GM19452 (cell line): ENCODE measurements around the gene CCDC178.
"Not testable (repeated sequence)": the region's sequence is repeated elsewhere in the genome, so short reads cannot be mapped to it uniquely, and the experiment has no call there.

Experiments
- ATAC-seq: cut with Tn5 transposase; IDR thresholded peaks from one replicate; pipeline ENCODE4 v1.9.1; 2021; ENCODE audit not compliant: unreplicated experiment

Gene CCDC178

GRCh38 chr18:33014060-33014796 lies 426.3 kb downstream of the CCDC178 start:
- ATAC-seq = no peak

DNA sequence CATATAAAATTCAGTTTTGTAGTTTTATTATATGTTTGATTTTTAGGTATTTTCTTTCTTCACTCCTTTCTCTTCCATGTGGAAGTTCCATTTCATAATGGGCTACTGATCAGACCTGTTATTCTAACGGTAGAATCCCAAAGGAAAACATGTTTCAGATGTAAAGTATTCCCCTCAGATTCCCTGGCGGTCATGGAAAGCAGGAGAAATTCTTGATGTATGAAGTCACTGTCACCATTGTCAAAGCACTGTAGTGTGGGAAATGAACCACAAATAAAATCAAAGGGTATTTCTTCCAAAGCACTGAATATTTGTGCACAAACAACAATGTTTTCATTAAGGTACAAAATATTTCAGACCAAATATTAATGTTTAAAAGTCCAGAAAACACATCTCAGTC lies 430.4 kb downstream of the CCDC178 start:
- ATAC-seq = no peak

DNA sequence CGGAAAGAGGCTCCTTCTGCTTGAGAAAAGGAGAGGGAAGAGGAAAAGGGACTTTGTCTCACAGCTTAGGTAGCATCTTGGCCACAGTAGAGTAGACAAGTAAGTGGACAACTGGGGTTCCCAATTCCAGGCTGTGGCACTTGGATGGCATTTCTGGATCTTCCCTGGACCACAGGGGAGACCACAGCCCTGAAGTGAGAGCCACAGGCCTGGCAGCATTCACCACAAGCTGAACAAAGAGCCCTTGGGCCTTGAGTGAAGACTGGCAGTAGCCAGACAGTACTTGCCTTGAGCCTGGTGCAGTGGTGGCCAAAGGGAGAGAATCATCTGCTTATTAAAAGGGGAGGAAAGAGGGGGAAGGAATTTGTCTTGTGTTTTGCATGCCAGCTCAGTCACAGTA lies 441.6 kb downstream of the CCDC178 start:
- no peak for ATAC-seq

DNA sequence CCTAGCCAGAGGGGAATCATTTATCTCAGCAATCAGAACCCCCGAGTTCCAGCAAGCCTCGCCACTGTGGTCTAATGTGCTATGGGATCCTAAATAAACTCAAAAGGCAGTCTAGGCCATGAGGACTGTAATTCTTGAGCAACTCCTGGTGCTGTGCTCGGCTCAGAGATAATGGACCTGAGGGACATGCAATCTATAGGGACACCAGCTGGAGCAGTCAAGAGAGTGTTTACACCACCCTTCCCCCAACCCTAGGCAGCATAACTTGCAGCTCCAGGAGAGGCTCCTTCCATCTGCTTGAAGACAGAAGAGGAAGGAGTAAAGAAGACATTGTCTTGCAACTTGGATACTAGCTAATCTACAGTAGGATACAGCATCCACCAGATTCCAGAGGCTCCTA lies 442.2 kb downstream of the CCDC178 start:
- ATAC-seq = no peak

GRCh38 chr18:32983721-32984120 lies 456.8 kb downstream of the CCDC178 start:
- no peak for ATAC-seq

- ATAC-seq = no peak
These were observed 459.6 kb downstream of the CCDC178 start for GRCh38 chr18:32980896-32981295.

DNA sequence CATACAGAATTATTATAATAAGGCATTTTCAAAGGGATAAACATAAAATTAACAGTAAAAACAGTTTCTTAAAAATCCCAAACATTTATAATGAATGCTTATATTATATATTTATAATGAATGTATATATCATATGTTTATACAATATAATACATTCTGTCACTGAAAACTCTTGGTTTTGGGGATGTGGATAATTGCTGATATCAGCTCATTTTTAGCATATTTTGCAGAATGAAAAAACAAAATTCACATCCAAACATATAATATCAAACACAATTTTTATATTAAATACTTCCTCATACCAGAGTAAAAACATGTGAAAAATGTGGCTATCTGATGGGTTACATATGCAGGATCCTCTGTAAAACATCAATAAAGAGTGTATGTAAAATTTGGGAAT lies 465.0 kb downstream of the CCDC178 start:
- no peak for ATAC-seq

DNA sequence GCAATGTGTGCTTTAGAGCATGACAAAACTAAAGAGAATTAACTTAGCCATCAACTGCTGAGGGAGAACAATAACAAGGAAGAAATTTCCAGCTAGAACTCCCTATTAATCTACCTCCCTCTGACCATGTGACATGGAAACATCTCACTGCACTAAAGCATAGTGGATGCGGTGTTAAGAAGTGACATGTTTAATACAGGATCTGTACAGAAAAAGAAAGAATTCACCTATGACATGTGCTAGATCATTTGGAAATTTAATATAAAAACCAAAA lies 465.4 kb downstream of the CCDC178 start:
- no peak for ATAC-seq

DNA sequence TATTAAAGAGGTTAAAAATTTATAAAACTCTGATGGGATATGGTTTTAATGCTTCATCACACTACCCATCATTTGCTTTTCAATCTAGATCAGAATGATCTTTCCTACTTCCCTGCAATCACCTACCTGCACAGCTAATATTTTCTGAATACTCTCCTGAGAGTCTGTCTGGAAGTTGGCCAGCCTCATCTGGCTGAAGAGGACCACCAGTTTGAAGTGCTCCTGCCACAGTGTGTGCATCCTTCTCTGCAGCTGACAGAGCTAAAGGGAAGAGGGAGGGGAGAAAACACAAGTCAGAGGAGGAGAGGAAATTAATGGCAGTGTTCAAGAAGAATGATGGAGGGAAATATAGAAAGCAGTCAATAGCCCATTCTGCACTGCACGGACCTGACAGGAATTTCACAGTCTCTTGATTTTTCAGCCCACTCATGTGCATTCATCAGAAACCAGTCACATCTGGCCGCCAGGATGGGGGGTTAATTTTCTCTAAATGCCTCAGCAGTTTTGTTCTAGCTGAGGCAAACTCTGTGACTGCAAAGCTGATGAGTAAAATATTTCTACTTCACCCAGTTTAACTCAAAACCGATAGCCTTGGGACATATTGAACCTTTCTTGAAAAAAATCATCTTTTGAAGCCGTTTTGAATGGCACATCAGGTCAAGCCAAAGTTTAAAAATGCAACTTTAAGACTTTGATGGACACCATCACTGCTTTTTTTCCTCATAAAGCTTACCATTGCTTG lies 465.9 kb downstream of the CCDC178 start:
- ATAC-seq = peak; percentile 74

- ATAC-seq = no peak
These were observed 472.3 kb downstream of the CCDC178 start for GRCh38 chr18:32968248-32968647.

DNA sequence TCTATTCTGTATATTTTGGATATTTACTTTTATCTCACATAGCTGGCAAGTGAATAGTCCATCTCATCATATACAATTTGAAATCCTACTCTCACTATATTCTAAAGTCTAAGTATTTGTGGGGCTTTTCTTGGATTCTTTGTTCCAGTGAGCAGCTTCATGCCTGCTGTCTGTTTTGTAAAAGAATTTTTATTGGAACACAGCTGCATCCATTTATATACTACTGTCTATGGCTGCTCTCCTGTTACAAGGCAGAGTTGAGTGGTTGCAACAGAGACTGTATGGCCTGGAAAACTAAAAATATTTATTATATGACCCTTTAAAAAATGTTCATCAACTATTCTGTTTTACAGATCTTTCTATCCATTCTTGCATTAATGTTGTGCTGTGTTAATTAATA lies 474.4 kb downstream of the CCDC178 start:
- no peak for ATAC-seq

GRCh38 chr18:32961538-32961937 lies 479.0 kb downstream of the CCDC178 start:
- ATAC-seq = no peak

- ATAC-seq = peak; percentile 70
These were observed 481.8 kb downstream of the CCDC178 start for GRCh38 chr18:32958746-32959145.

DNA sequence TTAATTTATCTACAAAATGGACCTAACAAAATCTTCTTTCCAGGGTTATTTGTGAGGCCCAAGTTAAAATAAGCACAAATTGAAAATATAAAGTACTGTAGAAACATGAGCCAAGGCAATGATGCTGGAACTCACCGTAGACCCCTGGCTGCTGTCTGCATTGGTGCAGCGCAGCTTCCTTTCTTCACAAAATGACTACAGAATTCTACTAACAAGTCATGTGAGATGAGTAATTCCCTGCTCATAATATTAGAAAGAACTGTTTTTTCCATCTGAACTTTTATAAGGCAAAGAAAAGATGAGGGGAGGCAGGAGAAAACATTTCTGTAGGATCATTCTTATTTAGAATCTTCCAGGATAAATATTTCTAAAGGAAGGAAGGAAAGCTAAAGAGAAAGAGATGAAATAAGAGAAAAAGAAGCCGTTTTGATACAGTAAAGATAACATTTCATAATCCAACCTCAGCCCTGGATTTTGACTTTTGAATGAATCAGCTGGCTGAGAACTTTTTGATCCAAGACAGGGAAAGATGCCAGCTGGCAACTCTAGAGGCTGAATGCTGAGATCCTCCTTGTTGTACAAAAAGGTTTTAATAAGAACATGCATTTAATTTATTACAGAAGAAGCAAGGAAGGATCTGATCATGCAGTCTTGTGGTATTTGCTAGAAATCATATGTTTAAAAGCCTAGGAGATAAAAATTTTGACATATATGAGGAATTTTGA lies 483.8 kb downstream of the CCDC178 start:
- no peak for ATAC-seq

GRCh38 chr18:32952318-32952717 lies 488.2 kb downstream of the CCDC178 start:
- not testable (repeated sequence) for ATAC-seq

DNA sequence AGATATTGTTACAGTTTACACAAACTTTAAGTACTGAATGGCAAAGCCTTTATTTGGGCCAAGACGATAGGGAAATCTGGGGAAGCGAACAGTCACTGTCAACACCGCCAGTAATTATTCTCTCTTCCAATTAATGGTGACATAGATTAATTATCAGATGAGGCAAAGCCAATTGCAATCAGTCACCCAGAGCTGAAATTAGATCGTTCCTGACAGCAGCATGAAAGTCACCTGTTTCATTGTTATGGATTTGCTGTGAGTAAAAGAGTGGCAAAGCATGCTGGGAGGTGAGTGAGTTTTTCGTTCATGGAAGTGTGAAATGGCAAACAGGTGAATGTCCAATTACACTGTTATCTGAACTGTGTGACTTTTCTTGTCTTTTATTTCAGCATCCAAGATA lies 502.9 kb downstream of the CCDC178 start:
- no peak for ATAC-seq

GRCh38 chr18:32937066-32937465 lies 503.5 kb downstream of the CCDC178 start:
- ATAC-seq = no peak

GRCh38 chr18:32934201-32934600 lies 506.3 kb downstream of the CCDC178 start:
- ATAC-seq = no peak

- ATAC-seq = peak; percentile 98
These were observed 509.7 kb downstream of the CCDC178 start for GRCh38 chr18:32930695-32931301.

DNA sequence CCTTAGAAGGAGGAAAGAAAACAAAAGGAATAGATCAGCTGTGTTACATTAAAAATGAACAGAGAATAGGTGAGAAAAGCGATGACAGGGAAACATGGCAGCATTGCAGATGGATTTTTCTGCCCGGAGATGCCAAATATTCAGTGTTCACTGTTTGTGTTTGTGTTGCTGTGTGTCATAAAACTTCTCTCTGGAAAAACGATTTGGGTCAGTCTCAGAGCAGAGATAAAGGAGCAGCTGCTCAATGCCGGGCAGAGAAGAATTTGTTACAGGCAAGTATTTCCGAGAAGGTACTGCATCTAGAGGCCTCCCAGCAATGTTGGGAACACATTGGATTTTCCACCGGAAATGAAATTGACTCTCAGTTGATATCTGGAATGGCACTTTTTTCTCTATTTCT lies 511.3 kb downstream of the CCDC178 start:
- no peak for ATAC-seq

DNA sequence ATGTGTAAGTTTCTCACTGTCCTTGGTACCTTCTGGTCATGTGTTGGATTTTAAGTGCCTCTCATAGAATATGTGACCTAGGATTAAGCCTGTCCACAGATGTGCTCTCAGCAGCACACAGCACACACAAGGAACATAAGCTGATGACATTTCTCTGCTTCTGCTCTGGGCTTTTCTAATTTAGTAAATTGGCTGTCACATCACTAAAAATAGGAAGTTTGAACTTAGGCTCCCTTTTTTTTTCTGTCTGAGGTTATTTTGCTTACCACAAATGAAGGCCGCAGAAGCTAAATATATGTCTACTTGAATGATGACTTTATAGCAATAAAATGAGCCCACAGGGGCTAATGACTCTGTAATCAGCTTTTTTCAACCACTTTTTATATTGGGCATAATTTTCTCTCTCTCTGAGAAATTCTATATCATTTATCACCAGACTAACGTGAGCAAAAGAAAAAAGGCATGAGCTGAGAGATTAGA lies 517.5 kb downstream of the CCDC178 start:
- no peak for ATAC-seq
